HG02938 (cell line): ENCODE measurements around the gene VAPB.

Source experiments
- ATAC-seq: cut with Tn5 transposase; IDR thresholded peaks from one replicate; pipeline ENCODE4 v1.9.1; 2021; ENCODE audit warnings: mild to moderate bottlenecking, moderate library complexity; ENCODE audit not compliant: unreplicated experiment

VAPB gene

GRCh38 chr20:58479726-58480440 lies 90.9 kb downstream of the VAPB start:
- ATAC-seq = no peak

- ATAC-seq = no peak
Observed at GRCh38 chr20:58480551-58481336, 91.7 kb downstream of the VAPB start.

GRCh38 chr20:58481481-58482021 lies 92.5 kb downstream of the VAPB start:
- ATAC-seq = no peak

- no peak for ATAC-seq
Observed at GRCh38 chr20:58482416-58482815, 93.4 kb downstream of the VAPB start.

- no peak for ATAC-seq
Observed at GRCh38 chr20:58483051-58483450, 94.0 kb downstream of the VAPB start.

- no peak for ATAC-seq
Observed at GRCh38 chr20:58483470-58483869, 94.4 kb downstream of the VAPB start.

- no peak for ATAC-seq
Observed at GRCh38 chr20:58485393-58485792, 96.4 kb downstream of the VAPB start.

- no peak for ATAC-seq
Observed at GRCh38 chr20:58486207-58486606, 97.2 kb downstream of the VAPB start.

- no peak for ATAC-seq
Observed at GRCh38 chr20:58492074-58492718, 103.2 kb downstream of the VAPB start.

- no peak for ATAC-seq
Observed at GRCh38 chr20:58492795-58493524, 103.9 kb downstream of the VAPB start.

- no peak for ATAC-seq
Observed at GRCh38 chr20:58494923-58495622, 106.0 kb downstream of the VAPB start.

GRCh38 chr20:58495623-58496428 lies 106.8 kb downstream of the VAPB start:
- ATAC-seq = no peak

- no peak for ATAC-seq
Observed at GRCh38 chr20:58496429-58496769, 107.4 kb downstream of the VAPB start.

- ATAC-seq = no peak
Observed at GRCh38 chr20:58497076-58497641, 108.1 kb downstream of the VAPB start.

- no peak for ATAC-seq
Observed at GRCh38 chr20:58497724-58498469, 108.9 kb downstream of the VAPB start.

GRCh38 chr20:58498470-58499068 lies 109.5 kb downstream of the VAPB start:
- no peak for ATAC-seq

- no peak for ATAC-seq
Observed at GRCh38 chr20:58500256-58500655, 111.2 kb downstream of the VAPB start.
